Measurements from ENCODE around the gene RBFOX1.

- TF ChIP-seq CTCF (IDR thresholded peaks at IDR 0.05) (no peak), POLR2A (IDR thresholded peaks at IDR 0.05) (no peak)
Observed at GRCh38 chr16:7420843-7421242, 88.2 kb downstream of the RBFOX1 start.

Data from lower leg skin (tissue), 3 donors.